Measurements from ENCODE around the gene HSP90AB1.
A peak's percentile ranks its signal among the peaks of the same experiment; 100 is the strongest.
"Not testable (repeated sequence)": the region's sequence is repeated elsewhere in the genome, so short reads cannot be mapped to it uniquely, and the experiment has no call there.

The HSP90AB1 gene

GRCh38 chr6:44222486-44223318, 24.2 kb upstream of the HSP90AB1 start:
- no peak for DNase-seq

- peak; percentile 77 for DNase-seq
Measured at GRCh38 chr6:44223319-44224028, 23.4 kb upstream of the HSP90AB1 start, which contains the start of gene SLC29A1. Gene SLC29A1, plus strand, starts transcription at chr6:44223595. Its CDS starts 3,719 bp downstream, at chr6:44227314.

GRCh38 chr6:44224029-44224964, 22.6 kb upstream of the HSP90AB1 start:
- DNase-seq: no peak

GRCh38 chr6:44224965-44225305, 22.0 kb upstream of the HSP90AB1 start:
- DNase-seq: no peak

GRCh38 chr6:44225579-44226325, 21.1 kb upstream of the HSP90AB1 start:
- no peak for DNase-seq

GRCh38 chr6:44226368-44227147, 20.3 kb upstream of the HSP90AB1 start:
- DNase-seq: no peak

GRCh38 chr6:44227148-44227793, 19.6 kb upstream of the HSP90AB1 start:
- DNase-seq: no peak

- DNase-seq: no peak
Measured at GRCh38 chr6:44228031-44228430, 18.9 kb upstream of the HSP90AB1 start.

- DNase-seq: no peak
Measured at GRCh38 chr6:44228433-44228832, 18.5 kb upstream of the HSP90AB1 start.

GRCh38 chr6:44228836-44229235, 18.1 kb upstream of the HSP90AB1 start:
- DNase-seq: no peak

- no peak for DNase-seq
Measured at GRCh38 chr6:44229376-44230033, 17.4 kb upstream of the HSP90AB1 start.

GRCh38 chr6:44230034-44230675, 16.7 kb upstream of the HSP90AB1 start:
- no peak for DNase-seq

GRCh38 chr6:44231426-44231825, 15.5 kb upstream of the HSP90AB1 start:
- not testable (repeated sequence) for DNase-seq

GRCh38 chr6:44232676-44233566, 14.0 kb upstream of the HSP90AB1 start:
- DNase-seq: no peak

- no peak for DNase-seq
Measured at GRCh38 chr6:44233567-44234100, 13.3 kb upstream of the HSP90AB1 start.

GRCh38 chr6:44234101-44235025, 12.5 kb upstream of the HSP90AB1 start:
- DNase-seq: no peak

GRCh38 chr6:44235269-44235668, 11.6 kb upstream of the HSP90AB1 start:
- DNase-seq: no peak

Measured in CD4-positive, alpha-beta T cell treated with Interleukin-4 for 4 hours (primary cell).